SK-N-SH treated with all-trans-retinoic acid at 6 μM for 48 hours (cell line): ENCODE results near the gene GALNT5.

ENCODE experiments used
- ATAC-seq: fragments of 200-7000 bp; cut with Tn5 transposase; 3 replicates; pipeline ENCODE4 v1.9.1; 2020; ENCODE audit warnings: mild to moderate bottlenecking, moderate library complexity
- ARNTL ChIP-seq: fragments of 450-650 bp; formaldehyde crosslinking; IDR thresholded peaks from 2 replicates; pipeline ENCODE4 v1.5.0; 2020; ENCODE audit warnings: low read depth, mild to moderate bottlenecking, moderate library complexity, borderline replicate concordance
- BACH2 ChIP-seq: fragments of 250-450 bp; sonication (Bioruptor Pico); IDR thresholded peaks from 2 replicates; pipeline ENCODE4 v1.9.0; 2021; ENCODE audit warnings: mild to moderate bottlenecking, borderline replicate concordance
- CREB5 ChIP-seq: fragments of 250-450 bp; sonication (Bioruptor Pico); IDR thresholded peaks from 2 replicates; pipeline ENCODE4 v1.5.1; 2020; ENCODE audit warnings: low read depth, mild to moderate bottlenecking, moderate library complexity
- CSDC2 ChIP-seq: fragments of 250-450 bp; sonication (Bioruptor Pico); IDR thresholded peaks from 2 replicates; pipeline ENCODE4 v1.5.0; 2020; ENCODE audit warnings: mild to moderate bottlenecking, moderate library complexity
- CSRNP3 ChIP-seq: fragments of 250-450 bp; sonication (Bioruptor Pico); IDR thresholded peaks from 2 replicates; pipeline ENCODE4 v1.5.1; 2021; ENCODE audit warnings: mild to moderate bottlenecking, moderate library complexity
- ESRRG ChIP-seq: fragments of 250-450 bp; sonication (Bioruptor Pico); IDR thresholded peaks from 2 replicates; pipeline ENCODE4 v1.6.1; 2021; ENCODE audit warnings: mild to moderate bottlenecking
- GLIS3 ChIP-seq: fragments of 250-450 bp; sonication (Bioruptor Pico); IDR thresholded peaks from 2 replicates; pipeline ENCODE4 v1.5.0; 2020; ENCODE audit warnings: mild to moderate bottlenecking, moderate library complexity
- ISL1 ChIP-seq: fragments of 250-450 bp; sonication (Bioruptor Pico); IDR thresholded peaks from 2 replicates; pipeline ENCODE4 v2.1.2; 2022; ENCODE audit warnings: mild to moderate bottlenecking, moderate library complexity
- OSR1 ChIP-seq: fragments of 250-450 bp; sonication (Bioruptor Pico); IDR thresholded peaks from 2 replicates; pipeline ENCODE4 v1.8.0; 2022; ENCODE audit warnings: moderate library complexity, mild to moderate bottlenecking, inconsistent platforms
- PATZ1 ChIP-seq: fragments of 250-450 bp; sonication (Bioruptor Pico); IDR thresholded peaks from 2 replicates; pipeline ENCODE4 v1.8.0; 2020; ENCODE audit warnings: mild to moderate bottlenecking, moderate library complexity, borderline replicate concordance
- POU6F1 ChIP-seq: fragments of 250-450 bp; sonication (Bioruptor Pico); IDR thresholded peaks from 2 replicates; pipeline ENCODE4 v1.8.0; 2021; ENCODE audit warnings: low read depth, mild to moderate bottlenecking, moderate library complexity, borderline replicate concordance
- PPARA ChIP-seq: fragments of 250-450 bp; sonication (Bioruptor Pico); IDR thresholded peaks from 2 replicates; pipeline ENCODE4 v1.5.0; 2020; ENCODE audit warnings: mild to moderate bottlenecking, borderline replicate concordance
- RARB ChIP-seq: fragments of 250-450 bp; sonication (Bioruptor Pico); IDR thresholded peaks from 2 replicates; pipeline ENCODE4 v1.8.0; 2021; ENCODE audit warnings: mild to moderate bottlenecking, moderate library complexity
- SNAI2 ChIP-seq: fragments of 250-450 bp; sonication (Bioruptor Pico); IDR thresholded peaks from 2 replicates; pipeline ENCODE4 v1.5.0; 2020; ENCODE audit warnings: mild to moderate bottlenecking, moderate library complexity
- TCF4 ChIP-seq: fragments of 250-450 bp; sonication (Bioruptor Pico); IDR thresholded peaks from 2 replicates; pipeline ENCODE4 v1.8.0; 2021; ENCODE audit warnings: mild to moderate bottlenecking, moderate library complexity, borderline replicate concordance
- TOX ChIP-seq: fragments of 250-450 bp; sonication (Bioruptor Pico); IDR thresholded peaks from 2 replicates; pipeline ENCODE4 v1.8.0; 2021; ENCODE audit warnings: mild to moderate bottlenecking, moderate library complexity, borderline replicate concordance
- TSHZ2 ChIP-seq: fragments of 250-450 bp; sonication (Bioruptor Pico); IDR thresholded peaks from 2 replicates; pipeline ENCODE4 v1.5.0; 2020; ENCODE audit warnings: mild to moderate bottlenecking, moderate library complexity
- ZC3H10 ChIP-seq: fragments of 250-450 bp; sonication (Bioruptor Pico); IDR thresholded peaks from 2 replicates; pipeline ENCODE4 v1.5.1; 2021; ENCODE audit warnings: mild to moderate bottlenecking, moderate library complexity
- ZFP3 ChIP-seq: fragments of 250-450 bp; sonication (Bioruptor Pico); IDR thresholded peaks from 2 replicates; pipeline ENCODE4 v1.5.0; 2020; ENCODE audit warnings: mild to moderate bottlenecking, moderate library complexity
- ZFP30 ChIP-seq: fragments of 450-650 bp; formaldehyde crosslinking; IDR thresholded peaks from 2 replicates; pipeline ENCODE4 v1.5.0; 2022; ENCODE audit warnings: mild to moderate bottlenecking, moderate library complexity
- ZNF70 ChIP-seq: fragments of 450-650 bp; formaldehyde crosslinking; IDR thresholded peaks from 2 replicates; pipeline ENCODE4 v1.5.0; 2020; ENCODE audit warnings: mild to moderate bottlenecking, moderate library complexity
- ZNF8 ChIP-seq: fragments of 450-650 bp; formaldehyde crosslinking; IDR thresholded peaks from 2 replicates; pipeline ENCODE4 v1.5.0; 2020; ENCODE audit warnings: mild to moderate bottlenecking, moderate library complexity

Gene GALNT5

GRCh38 chr2:157229572-157229971 is 27.9 kb upstream of the GALNT5 start:
- TF ChIP-seq GLIS3 (no peak), TSHZ2 (CRISPR knock-in tag) (no peak), BACH2 (CRISPR knock-in tag) (no peak), TCF4 (CRISPR knock-in tag) (no peak), ARNTL (CRISPR knock-in tag) (no peak), PATZ1 (CRISPR knock-in tag) (no peak), ISL1 (no peak), OSR1 (CRISPR knock-in tag) (no peak), CREB5 (CRISPR knock-in tag) (no peak), ZFP3 (CRISPR knock-in tag) (no peak), CSDC2 (CRISPR knock-in tag) (no peak), ESRRG (no peak), ZC3H10 (CRISPR knock-in tag) (no peak), ZNF70 (no peak)
- peak; percentile 93 for ATAC-seq

- TF ChIP-seq ESRRG, result no peak
- TF ChIP-seq CSDC2 (CRISPR knock-in tag), result no peak
Observed at GRCh38 chr2:157231476-157231875, 26.0 kb upstream of the GALNT5 start.

GRCh38 chr2:157233506-157233905 is 24.0 kb upstream of the GALNT5 start:
- TF ChIP-seq RARB (CRISPR knock-in tag), result no peak
- no peak for TF ChIP-seq PPARA (CRISPR knock-in tag)
- no peak for TF ChIP-seq ZFP30 (CRISPR knock-in tag)
- TF ChIP-seq ZNF8 (CRISPR knock-in tag), result no peak
- no peak for TF ChIP-seq ZNF70
- TF ChIP-seq ZFP3 (CRISPR knock-in tag), result no peak
- TF ChIP-seq BACH2 (CRISPR knock-in tag), result no peak
- no peak for TF ChIP-seq ARNTL (CRISPR knock-in tag)
- TF ChIP-seq TSHZ2 (CRISPR knock-in tag), result no peak
- TF ChIP-seq ISL1, result no peak
- TF ChIP-seq ESRRG, result no peak
- TF ChIP-seq TCF4 (CRISPR knock-in tag), result no peak
- no peak for TF ChIP-seq POU6F1 (CRISPR knock-in tag)
- no peak for TF ChIP-seq SNAI2 (CRISPR knock-in tag)
- TF ChIP-seq CSRNP3, result no peak
- no peak for TF ChIP-seq TOX
- TF ChIP-seq PATZ1 (CRISPR knock-in tag), result no peak

More at GRCh38 chr2:157231476-157231875, 26.0 kb upstream of the GALNT5 start:
- no peak for ATAC-seq

More at GRCh38 chr2:157233506-157233905, 24.0 kb upstream of the GALNT5 start:
- ATAC-seq, result peak; percentile 66
